Body of pancreas (tissue), 4 donors: Measurements from ENCODE around the gene KIF25. TPM values are rescaled to one million over a fixed set of nuclear protein-coding genes. Genes with fewer than 3 reads are reported as not detected.
A peak's percentile ranks its signal among the peaks of the same experiment; 100 is the strongest.

Experiments
- ATAC-seq: fragments of 150-250 bp; one replicate; pipeline ENCODE4 v1.9.1; 2016
- DNase-seq, 4 donors: peaks; one replicate each; pipeline ENCODE4 v3.0.0-alpha.2; 2019
- H3K27ac ChIP-seq, 4 donors: fragments of 200-600 bp; sonication (generic); 1 replicate in 3 of 4; 2 replicates in 1 of 4; pipeline versions ENCODE4 v1.5.1 to v1.6.1; 2016 to 2019; ENCODE audit warnings: mild to moderate bottlenecking in 1 of 4, mixed read lengths in 1 of 4, moderate library complexity in 1 of 4
- H3K27me3 ChIP-seq, 2 donors: fragments of 200-600 bp; sonication (generic); one replicate each; pipeline ENCODE4 v1.6.0; 2016; ENCODE audit warnings: mild to moderate bottlenecking in 1 of 2
- H3K36me3 ChIP-seq, 2 donors: fragments of 200-600 bp; sonication (generic); replicated peaks in 1 of 2; 2 replicates each; pipeline ENCODE4 v1.5.1; 2016; ENCODE audit warnings: low read depth in 2 of 2; ENCODE audit not compliant: insufficient read depth in 1 of 2
- H3K4me1 ChIP-seq: fragments of 200-600 bp; sonication (generic); one replicate; pipeline ENCODE4 v1.6.0; 2016
- H3K4me3 ChIP-seq, 2 donors: fragments of 200-600 bp; sonication (generic); 1 replicate in 1 of 2; 2 replicates in 1 of 2; pipeline ENCODE4 v1.5.1; 2016 to 2019
- H3K9me3 ChIP-seq, 3 donors: fragments of 200-600 bp; sonication (generic); 1 replicate in 2 of 3; 2 replicates in 1 of 3; pipeline ENCODE4 v1.5.1; 2016
- POLR2A ChIP-seq, 3 donors: fragments of 450-650 bp; IDR thresholded peaks; one replicate each; pipeline ENCODE4 v1.6.1; 2016; ENCODE audit warnings: antibody characterized with exemption in 3 of 3, mild to moderate bottlenecking in 2 of 3
- WGBS, 2 donors: methylation state at CpG; one replicate each; pipeline ENCODE4 v1.1.5; 2017; 5-methylcytosine and 5-hydroxymethylcytosine counted together
- intact Hi-C: fragments of 100-400 bp; cut with DNase I; formaldehyde crosslinking; loops from one replicate; pipeline ENCODE4 v1.15.1; 2023
- total RNA-seq, 2 donors: library from RNA; depleted of rRNA; stranded (reverse); fragments of >200 nt; gene quantifications; one replicate each; pipeline ENCODE4 v1.1.0, GENCODE V29; 2016
- TF ChIP-seq, protein P1 (sequence below), 7 experiments: fragments of 450-650 bp in 4 of 7; fragments of 200-600 bp in 3 of 7; sonication (generic) in 3 of 7; IDR thresholded peaks; one replicate each; pipeline ENCODE4 v1.5.1; 2016 to 2019; ENCODE audit warnings: antibody characterized with exemption in 7 of 7

The KIF25 gene
- total RNA-seq, 2 donors from 2014 or later, result 1.8 TPM; not detected in 1

DNA sequence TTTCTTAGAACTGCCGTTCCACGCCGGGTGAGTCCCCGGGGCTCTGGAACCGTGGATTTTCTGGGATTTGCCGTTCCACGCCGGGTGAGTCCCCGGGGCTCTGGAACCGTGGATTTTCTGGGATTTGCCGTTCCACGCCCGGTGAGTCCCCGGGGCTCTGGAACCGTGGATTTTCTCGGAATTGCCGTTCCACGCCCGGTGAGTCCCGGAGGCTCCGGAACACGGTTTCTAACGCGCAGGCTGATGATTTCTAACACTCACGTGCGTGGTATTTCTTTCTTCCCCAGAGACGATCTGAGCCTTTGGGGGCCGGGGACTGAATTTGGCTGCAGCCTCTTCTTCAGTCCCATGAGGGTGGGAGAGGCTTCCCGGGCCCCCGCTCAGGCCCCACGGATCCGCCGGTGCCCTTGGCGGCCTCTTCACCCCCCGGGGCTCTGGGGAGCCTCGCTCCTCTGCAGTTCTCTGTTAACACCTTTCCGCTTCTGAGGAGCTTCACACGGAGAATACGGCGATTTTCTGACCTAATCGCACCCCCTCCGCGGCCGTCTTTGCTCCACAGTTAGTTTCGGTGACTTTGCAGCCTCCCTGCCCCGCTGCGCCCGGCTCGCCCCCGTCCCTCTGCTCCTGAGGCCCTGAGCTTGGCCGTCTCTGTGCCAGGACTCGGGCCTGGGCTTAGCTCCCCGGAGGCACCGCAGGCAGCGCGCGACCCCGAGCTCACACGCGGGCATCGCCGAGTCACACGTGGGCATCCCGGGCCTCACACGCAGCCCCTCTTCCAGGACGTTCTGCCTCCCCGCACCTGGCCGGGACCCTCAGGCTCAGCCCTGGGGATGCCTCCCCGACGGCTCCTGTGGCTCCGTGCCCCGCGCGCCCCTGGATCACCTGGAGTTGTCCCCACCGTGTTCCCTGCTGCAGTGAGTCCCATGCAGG lies 7.2 kb upstream of the KIF25 start:
- no peak overlapping the region for H3K27ac ChIP-seq
- no peak for DNase-seq
- no peaks in the 10 kb centered on the region for H3K36me3 ChIP-seq
- H3K9me3 ChIP-seq, result no peaks in the 10 kb centered on the region
- no peaks in the 10 kb centered on the region for H3K4me1 ChIP-seq
- TF ChIP-seq POLR2A (IDR thresholded peaks at IDR 0.05), result no peak
- TF ChIP-seq, protein P1, sequence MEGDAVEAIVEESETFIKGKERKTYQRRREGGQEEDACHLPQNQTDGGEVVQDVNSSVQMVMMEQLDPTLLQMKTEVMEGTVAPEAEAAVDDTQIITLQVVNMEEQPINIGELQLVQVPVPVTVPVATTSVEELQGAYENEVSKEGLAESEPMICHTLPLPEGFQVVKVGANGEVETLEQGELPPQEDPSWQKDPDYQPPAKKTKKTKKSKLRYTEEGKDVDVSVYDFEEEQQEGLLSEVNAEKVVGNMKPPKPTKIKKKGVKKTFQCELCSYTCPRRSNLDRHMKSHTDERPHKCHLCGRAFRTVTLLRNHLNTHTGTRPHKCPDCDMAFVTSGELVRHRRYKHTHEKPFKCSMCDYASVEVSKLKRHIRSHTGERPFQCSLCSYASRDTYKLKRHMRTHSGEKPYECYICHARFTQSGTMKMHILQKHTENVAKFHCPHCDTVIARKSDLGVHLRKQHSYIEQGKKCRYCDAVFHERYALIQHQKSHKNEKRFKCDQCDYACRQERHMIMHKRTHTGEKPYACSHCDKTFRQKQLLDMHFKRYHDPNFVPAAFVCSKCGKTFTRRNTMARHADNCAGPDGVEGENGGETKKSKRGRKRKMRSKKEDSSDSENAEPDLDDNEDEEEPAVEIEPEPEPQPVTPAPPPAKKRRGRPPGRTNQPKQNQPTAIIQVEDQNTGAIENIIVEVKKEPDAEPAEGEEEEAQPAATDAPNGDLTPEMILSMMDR (IDR thresholded peaks at IDR 0.05), result no peak
- WGBS, 2 donors, result 91 to 95% methylated on average over 74 of the region's 75 CpGs
- intact Hi-C loops, result no loop called here
- H3K27me3 ChIP-seq, result no peaks in the 10 kb centered on the region
- no peak for ATAC-seq
- H3K4me3 ChIP-seq, result no peak overlapping the region

- H3K9me3 ChIP-seq, result no peaks in the 10 kb centered on the region
- no peaks in the 10 kb centered on the region for H3K4me1 ChIP-seq
- DNase-seq (no peak), ATAC-seq (peak; percentile 60)
- no peak overlapping the region for H3K27ac ChIP-seq
- TF ChIP-seq, protein P1 (IDR thresholded peaks at IDR 0.05), result no peak
- no peak for TF ChIP-seq POLR2A (IDR thresholded peaks at IDR 0.05)
- WGBS, 2 donors, result 91 to 92% methylated on average over 16 of the region's 16 CpGs
- no peaks in the 10 kb centered on the region for H3K27me3 ChIP-seq
- no peak overlapping the region for H3K4me3 ChIP-seq
- no peaks in the 10 kb centered on the region for H3K36me3 ChIP-seq
- intact Hi-C loops, result no loop called here
These were observed 4.3 kb upstream of the KIF25 start for GRCh38 chr6:167993169-167993568.

GRCh38 chr6:167993831-167994230 lies 3.6 kb upstream of the KIF25 start:
- Histone ChIP-seq H3K27me3 (no peaks in the 10 kb centered on the region), H3K36me3 (no peaks in the 10 kb centered on the region), H3K4me1 (no peaks in the 10 kb centered on the region), H3K9me3 (no peaks in the 10 kb centered on the region), H3K27ac (no peak overlapping the region), H3K4me3 (no peak overlapping the region)
- 63 to 69% methylated on average over 11 of the region's 11 CpGs for WGBS, 2 donors
- TF ChIP-seq POLR2A (IDR thresholded peaks at IDR 0.05), result no peak
- TF ChIP-seq, protein P1 (IDR thresholded peaks at IDR 0.05), result no peak
- DNase-seq, result no peak
- intact Hi-C loops, result no loop called here
- ATAC-seq, result no peak

DNA sequence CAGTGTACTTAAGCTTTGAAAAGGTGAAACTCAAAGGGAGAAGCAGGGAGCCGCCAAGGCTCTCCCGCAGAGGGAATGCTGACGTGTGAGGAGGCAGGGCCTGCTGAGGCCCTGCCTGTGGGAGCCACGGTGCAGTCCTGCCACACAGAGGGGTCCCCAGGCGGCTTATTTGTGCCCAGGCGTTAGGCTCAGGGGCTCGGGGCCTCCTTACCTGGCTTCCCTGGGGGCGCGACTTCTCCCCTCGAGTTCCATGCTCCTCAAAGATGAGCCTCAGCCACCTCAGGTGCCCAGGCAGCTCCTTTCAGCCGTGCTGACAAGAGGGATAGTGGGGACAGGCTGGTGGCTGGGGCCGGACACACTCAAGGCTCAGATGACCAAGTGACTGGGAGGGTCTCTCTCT lies 2.2 kb upstream of the KIF25 start:
- no peak overlapping the region for H3K4me3 ChIP-seq
- intact Hi-C loops, result no loop called here
- H3K9me3 ChIP-seq, result no peaks in the 10 kb centered on the region

More for the DNA sequence above, 2.2 kb upstream of the KIF25 start:
- no peak overlapping the region for H3K27ac ChIP-seq
- H3K27me3 ChIP-seq, result no peaks in the 10 kb centered on the region
- ATAC-seq, result no peak
- no peaks in the 10 kb centered on the region for H3K36me3 ChIP-seq
- DNase-seq, result no peak
- 85 to 93% methylated on average over 9 to 12 of the region's 12 CpGs for WGBS, 2 donors
- no peak for TF ChIP-seq POLR2A (IDR thresholded peaks at IDR 0.05)
- TF ChIP-seq, protein P1 (IDR thresholded peaks at IDR 0.05), result no peak
- no peaks in the 10 kb centered on the region for H3K4me1 ChIP-seq
